ENCODE measurements around the gene ABLIM3.
A peak's percentile ranks its signal among the peaks of the same experiment; 100 is the strongest.

The ABLIM3 gene

GRCh38 chr5:149282966-149283332 is 141.7 kb downstream of the ABLIM3 start:
- no peak overlapping the region for H3K4me2 ChIP-seq (ENCODE audit: low read length)
- H3K4me1 ChIP-seq = peaks cover 17% of the 10 kb centered on the region
- no peak overlapping the region for H3K9ac ChIP-seq
- no peaks in the 10 kb centered on the region for H3K27me3 ChIP-seq (ENCODE audit: control insufficient read depth, insufficient read depth, low read length)
- no peaks in the 10 kb centered on the region for H3K9me3 ChIP-seq (ENCODE audit: control insufficient read depth, low read length)
- no peak overlapping the region for H2AFZ ChIP-seq
- no peak overlapping the region for H3K4me3 ChIP-seq (ENCODE audit: low read depth, low read length)
- no peaks in the 10 kb centered on the region for H3K36me3 ChIP-seq (ENCODE audit: control insufficient read depth, insufficient read depth, low read length)
- TF ChIP-seq CTCF (IDR thresholded peaks at IDR 0.05) = no peak
- H3K27ac ChIP-seq = no peak overlapping the region
- peaks cover 8% of the 10 kb centered on the region for H3K79me2 ChIP-seq

GRCh38 chr5:149283626-149284480 is 142.6 kb downstream of the ABLIM3 start:
- Histone ChIP-seq H3K79me2 (peaks cover 6% of the 10 kb centered on the region), H3K27me3 (ENCODE audit: control insufficient read depth, insufficient read depth, low read length) (no peaks in the 10 kb centered on the region), H3K4me1 (peaks cover 19% of the 10 kb centered on the region), H3K9me3 (ENCODE audit: control insufficient read depth, low read length) (no peaks in the 10 kb centered on the region), H3K4me2 (ENCODE audit: low read length) (no peak overlapping the region), H3K36me3 (ENCODE audit: control insufficient read depth, insufficient read depth, low read length) (no peaks in the 10 kb centered on the region), H3K9ac (no peak overlapping the region), H3K4me3 (ENCODE audit: low read depth, low read length) (no peak overlapping the region), H3K27ac (peak overlapping the region; percentile 63), H2AFZ (peak overlapping the region; percentile 21)
- TF ChIP-seq CTCF (IDR thresholded peaks at IDR 0.05) = no peak

- peaks cover 5% of the 10 kb centered on the region for H3K79me2 ChIP-seq
- no peak for TF ChIP-seq CTCF (IDR thresholded peaks at IDR 0.05)
- no peak overlapping the region for H3K4me2 ChIP-seq (ENCODE audit: low read length)
- H3K9me3 ChIP-seq (ENCODE audit: control insufficient read depth, low read length) = no peaks in the 10 kb centered on the region
- peak overlapping the region; percentile 21 for H2AFZ ChIP-seq
- no peak overlapping the region for H3K4me3 ChIP-seq (ENCODE audit: low read depth, low read length)
- no peaks in the 10 kb centered on the region for H3K36me3 ChIP-seq (ENCODE audit: control insufficient read depth, insufficient read depth, low read length)
- H3K9ac ChIP-seq = no peak overlapping the region
- H3K4me1 ChIP-seq = peaks cover 21% of the 10 kb centered on the region
- H3K27ac ChIP-seq = peak overlapping the region; percentile 63
- H3K27me3 ChIP-seq (ENCODE audit: control insufficient read depth, insufficient read depth, low read length) = no peaks in the 10 kb centered on the region
Observed at GRCh38 chr5:149284501-149284900, 143.2 kb downstream of the ABLIM3 start.

- Histone ChIP-seq H3K4me1 (peaks cover 18% of the 10 kb centered on the region), H3K27ac (no peak overlapping the region)
Observed at GRCh38 chr5:149285153-149285552, 143.9 kb downstream of the ABLIM3 start.

More at GRCh38 chr5:149285153-149285552, 143.9 kb downstream of the ABLIM3 start:
- Histone ChIP-seq H3K9ac (no peak overlapping the region), H2AFZ (no peak overlapping the region), H3K27me3 (ENCODE audit: control insufficient read depth, insufficient read depth, low read length) (no peaks in the 10 kb centered on the region), H3K79me2 (peaks cover 5% of the 10 kb centered on the region), H3K4me3 (ENCODE audit: low read depth, low read length) (no peak overlapping the region), H3K4me2 (ENCODE audit: low read length) (no peak overlapping the region), H3K36me3 (ENCODE audit: control insufficient read depth, insufficient read depth, low read length) (no peaks in the 10 kb centered on the region), H3K9me3 (ENCODE audit: control insufficient read depth, low read length) (no peaks in the 10 kb centered on the region)
- no peak for TF ChIP-seq CTCF (IDR thresholded peaks at IDR 0.05)
